Hematopoietic multipotent progenitor cell (in vitro differentiated cells): ENCODE results near the gene GRM7. TPM values are rescaled to one million over a fixed set of nuclear protein-coding genes. Genes with fewer than 3 reads are reported as not detected.

Source experiments
- DNase-seq, 3 donors: peaks; one replicate each; pipeline ENCODE4 v3.0.0-alpha.2; 2011 to 2015; ENCODE audit warnings: low read depth in 2 of 3, low spot score in 2 of 3
- total RNA-seq: library from RNA; depleted of rRNA; stranded (reverse); fragments of >200 nt; gene quantifications from one replicate; pipeline ENCODE4 v1.2.3, GENCODE V29; 2012

Gene GRM7
- total RNA-seq, 1 donor: under 0.01 TPM

- DNase-seq: no peak
Observed at GRCh38 chr3:7215706-7216105, 354.8 kb downstream of the GRM7 start.

GRCh38 chr3:7226393-7226792 lies 365.5 kb downstream of the GRM7 start:
- no peak for DNase-seq

- DNase-seq: no peak
Observed at GRCh38 chr3:7238565-7239295, 377.8 kb downstream of the GRM7 start.

GRCh38 chr3:7241584-7242302 lies 380.8 kb downstream of the GRM7 start:
- DNase-seq: no peak

- no peak for DNase-seq
Observed at GRCh38 chr3:7242303-7242635, 381.4 kb downstream of the GRM7 start.

- DNase-seq: no peak
Observed at GRCh38 chr3:7249493-7250076, 388.7 kb downstream of the GRM7 start.

- no peak for DNase-seq
Observed at GRCh38 chr3:7254251-7254650, 393.3 kb downstream of the GRM7 start.

GRCh38 chr3:7260975-7261374 lies 400.1 kb downstream of the GRM7 start:
- DNase-seq: no peak

GRCh38 chr3:7263347-7264195 lies 402.7 kb downstream of the GRM7 start:
- no peak for DNase-seq

- DNase-seq: no peak
Observed at GRCh38 chr3:7264196-7264526, 403.2 kb downstream of the GRM7 start.

GRCh38 chr3:7265736-7266135 lies 404.8 kb downstream of the GRM7 start:
- DNase-seq: no peak

- no peak for DNase-seq
Observed at GRCh38 chr3:7266551-7266950, 405.6 kb downstream of the GRM7 start.

- no peak for DNase-seq
Observed at GRCh38 chr3:7270731-7271130, 409.8 kb downstream of the GRM7 start.

GRCh38 chr3:7271631-7272030 lies 410.7 kb downstream of the GRM7 start:
- peak in 1 of 3 donors; percentile 20 for DNase-seq

GRCh38 chr3:7272203-7272602 lies 411.3 kb downstream of the GRM7 start:
- no peak for DNase-seq

- no peak for DNase-seq
Observed at GRCh38 chr3:7275396-7275795, 414.5 kb downstream of the GRM7 start.

GRCh38 chr3:7280318-7280717 lies 419.4 kb downstream of the GRM7 start:
- no peak for DNase-seq

GRCh38 chr3:7282988-7283387 lies 422.1 kb downstream of the GRM7 start:
- DNase-seq: no peak

- peak in 2 of 3 donors; percentile 35 to 67 for DNase-seq
Observed at GRCh38 chr3:7285505-7285904, 424.6 kb downstream of the GRM7 start.

GRCh38 chr3:7288133-7288532 lies 427.2 kb downstream of the GRM7 start:
- DNase-seq: no peak

GRCh38 chr3:7289121-7289520 lies 428.2 kb downstream of the GRM7 start:
- no peak for DNase-seq
